Measurements from ENCODE around the gene GRPEL1.

DNA sequence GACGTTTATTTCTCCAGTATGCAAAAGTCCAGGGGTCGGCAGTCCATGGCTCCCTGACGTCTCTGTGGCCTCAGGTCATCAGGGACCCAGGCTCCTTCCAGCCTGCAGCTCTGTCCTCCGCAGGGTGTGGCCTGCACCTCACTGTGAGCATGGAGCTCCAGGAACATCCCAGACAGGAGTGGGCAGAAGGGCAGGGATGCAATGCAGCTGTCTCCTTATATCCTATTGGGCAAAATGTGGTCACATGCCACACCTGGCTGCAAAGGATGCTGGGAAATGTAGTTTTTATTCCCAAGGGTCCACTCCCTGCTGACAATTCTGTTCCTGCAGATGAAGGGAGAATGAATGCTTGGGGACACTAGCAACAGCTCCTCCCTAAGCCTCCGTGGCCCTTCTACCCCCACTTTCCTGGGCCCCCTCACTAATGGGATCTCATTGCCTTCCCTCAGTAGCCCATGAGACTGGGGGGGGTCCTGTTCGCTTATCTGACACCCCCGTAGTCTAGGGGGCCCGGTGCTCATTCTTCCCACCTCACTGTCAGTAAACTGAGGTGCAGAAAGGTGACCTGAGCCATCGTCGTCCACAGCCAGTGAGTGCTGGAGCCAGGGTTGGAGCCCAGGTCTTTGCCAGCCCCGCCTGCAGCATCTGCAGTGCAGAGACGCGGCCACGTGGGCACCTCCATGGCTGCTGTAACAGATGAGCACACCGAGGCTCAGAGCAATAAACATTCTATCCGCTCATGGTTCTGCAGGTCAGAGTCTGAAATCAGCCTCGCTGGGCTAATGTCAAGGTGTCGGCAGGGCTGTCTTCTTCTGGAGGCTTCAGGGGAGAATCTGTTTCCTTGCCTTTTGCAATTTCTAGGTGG is 5.9 kb upstream of the GRPEL1 start:
- TF ChIP-seq TCF7L2 (IDR thresholded peaks at IDR 0.05; ENCODE audit: borderline replicate concordance, extremely low read depth, insufficient read depth, insufficient read length) (no peak), POLR2A (IDR thresholded peaks at IDR 0.05; ENCODE audit: borderline replicate concordance, extremely low read depth, insufficient read depth, insufficient read length) (no peak), EZH2phosphoT487 (IDR thresholded peaks at IDR 0.05; ENCODE audit: borderline replicate concordance) (no peak), POLR2AphosphoS5 (IDR thresholded peaks at IDR 0.05; ENCODE audit: low read depth, low read length) (no peak), ZNF274 (IDR thresholded peaks at IDR 0.05; ENCODE audit: low read depth, low read length) (no peak), EZH2 (IDR thresholded peaks at IDR 0.05) (no peak), YY1 (IDR thresholded peaks at IDR 0.05; ENCODE audit: extremely low read depth, insufficient replicate concordance, low read depth, low read length) (no peak), RAD21 (IDR thresholded peaks at IDR 0.05; ENCODE audit: low read depth) (no peak)
- TF ChIP-seq, protein P1, sequence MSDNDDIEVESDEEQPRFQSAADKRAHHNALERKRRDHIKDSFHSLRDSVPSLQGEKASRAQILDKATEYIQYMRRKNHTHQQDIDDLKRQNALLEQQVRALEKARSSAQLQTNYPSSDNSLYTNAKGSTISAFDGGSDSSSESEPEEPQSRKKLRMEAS (IDR thresholded peaks at IDR 0.05), result no peak
- TF ChIP-seq, protein P2, sequence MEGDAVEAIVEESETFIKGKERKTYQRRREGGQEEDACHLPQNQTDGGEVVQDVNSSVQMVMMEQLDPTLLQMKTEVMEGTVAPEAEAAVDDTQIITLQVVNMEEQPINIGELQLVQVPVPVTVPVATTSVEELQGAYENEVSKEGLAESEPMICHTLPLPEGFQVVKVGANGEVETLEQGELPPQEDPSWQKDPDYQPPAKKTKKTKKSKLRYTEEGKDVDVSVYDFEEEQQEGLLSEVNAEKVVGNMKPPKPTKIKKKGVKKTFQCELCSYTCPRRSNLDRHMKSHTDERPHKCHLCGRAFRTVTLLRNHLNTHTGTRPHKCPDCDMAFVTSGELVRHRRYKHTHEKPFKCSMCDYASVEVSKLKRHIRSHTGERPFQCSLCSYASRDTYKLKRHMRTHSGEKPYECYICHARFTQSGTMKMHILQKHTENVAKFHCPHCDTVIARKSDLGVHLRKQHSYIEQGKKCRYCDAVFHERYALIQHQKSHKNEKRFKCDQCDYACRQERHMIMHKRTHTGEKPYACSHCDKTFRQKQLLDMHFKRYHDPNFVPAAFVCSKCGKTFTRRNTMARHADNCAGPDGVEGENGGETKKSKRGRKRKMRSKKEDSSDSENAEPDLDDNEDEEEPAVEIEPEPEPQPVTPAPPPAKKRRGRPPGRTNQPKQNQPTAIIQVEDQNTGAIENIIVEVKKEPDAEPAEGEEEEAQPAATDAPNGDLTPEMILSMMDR (IDR thresholded peaks at IDR 0.05 in 2 of 3, conservative IDR thresholded peaks at IDR 0.05 in 1 of 3; ENCODE audit: borderline replicate concordance in 1 of 3, insufficient read depth in 1 of 3, low read depth in 2 of 3, low read length in 2 of 3), result no peak

Data from HCT116 (cell line).